WTC11 (cell line): ENCODE data around the gene SPIRE2.

Source experiments
- ATF1 ChIP-seq: sonication (generic); formaldehyde crosslinking; IDR thresholded peaks from 2 replicates; pipeline ENCODE4 v1.8.1; 2023; ENCODE audit warnings: mild to moderate bottlenecking, moderate library complexity, missing genetic modification reagents
- ATF3 ChIP-seq: sonication (generic); formaldehyde crosslinking; conservative IDR thresholded peaks from 2 replicates; pipeline ENCODE4 v1.8.1; 2022; ENCODE audit warnings: mild to moderate bottlenecking, missing genetic modification reagents
- CTCF ChIP-seq: fragments of 200-600 bp; IDR thresholded peaks from 2 replicates; pipeline ENCODE4 v1.8.0; 2022; ENCODE audit warnings: antibody characterized with exemption
- ESRRA ChIP-seq: sonication (generic); formaldehyde crosslinking; IDR thresholded peaks from 2 replicates; pipeline ENCODE4 v1.8.1; 2022; ENCODE audit warnings: mild to moderate bottlenecking, missing genetic modification reagents, borderline replicate concordance
- ETV6 ChIP-seq: sonication (generic); formaldehyde crosslinking; IDR thresholded peaks from 2 replicates; pipeline ENCODE4 v1.8.1; 2022; ENCODE audit warnings: mild to moderate bottlenecking, missing genetic modification reagents
- FOXP1 ChIP-seq: sonication (generic); formaldehyde crosslinking; IDR thresholded peaks from 2 replicates; pipeline ENCODE4 v1.8.0; 2022; ENCODE audit warnings: missing genetic modification reagents, mild to moderate bottlenecking, moderate library complexity, borderline replicate concordance
- IRF2 ChIP-seq: sonication (generic); formaldehyde crosslinking; IDR thresholded peaks from 2 replicates; pipeline ENCODE4 v1.8.0; 2022; ENCODE audit warnings: low read depth, missing genetic modification reagents, borderline replicate concordance
- KAT7 ChIP-seq: sonication (generic); formaldehyde crosslinking; IDR thresholded peaks from 2 replicates; pipeline ENCODE4 v1.8.1; 2023; ENCODE audit warnings: missing genetic modification reagents, mild to moderate bottlenecking, borderline replicate concordance
- TP53 ChIP-seq: sonication (generic); formaldehyde crosslinking; IDR thresholded peaks from 2 replicates; pipeline ENCODE4 v1.8.1; 2023; ENCODE audit warnings: mild to moderate bottlenecking, missing genetic modification reagents
- ZNF317 ChIP-seq: sonication (generic); formaldehyde crosslinking; IDR thresholded peaks from 2 replicates; pipeline ENCODE4 v1.8.1; 2023; ENCODE audit warnings: low read depth, mild to moderate bottlenecking, moderate library complexity, missing genetic modification reagents, borderline replicate concordance

- TF ChIP-seq CTCF (no peak), IRF2 (no peak), ETV6 (CRISPR knock-in tag) (no peak), ESRRA (CRISPR knock-in tag) (no peak), FOXP1 (CRISPR knock-in tag) (no peak), ATF1 (CRISPR knock-in tag) (no peak), ATF3 (CRISPR knock-in tag) (0 out of 2 replicates have a peak, but pooled peaks have one; percentile 16), ZNF317 (CRISPR knock-in tag) (no peak), TP53 (CRISPR knock-in tag) (no peak), KAT7 (CRISPR knock-in tag) (no peak)
These were observed 67.4 kb downstream of the SPIRE2 start for GRCh38 chr16:89895482-89896250.
